ENCODE results near the gene CCDC127. TPM values are rescaled to one million over a fixed set of nuclear protein-coding genes. Genes with fewer than 3 reads are reported as not detected.

Gene CCDC127
- total and polyA plus RNA-seq, 2 donors (not counting 3 experiments of a cell fraction or from before 2014, with no cell fraction given), result 3.4 to 6.3 TPM

DNA sequence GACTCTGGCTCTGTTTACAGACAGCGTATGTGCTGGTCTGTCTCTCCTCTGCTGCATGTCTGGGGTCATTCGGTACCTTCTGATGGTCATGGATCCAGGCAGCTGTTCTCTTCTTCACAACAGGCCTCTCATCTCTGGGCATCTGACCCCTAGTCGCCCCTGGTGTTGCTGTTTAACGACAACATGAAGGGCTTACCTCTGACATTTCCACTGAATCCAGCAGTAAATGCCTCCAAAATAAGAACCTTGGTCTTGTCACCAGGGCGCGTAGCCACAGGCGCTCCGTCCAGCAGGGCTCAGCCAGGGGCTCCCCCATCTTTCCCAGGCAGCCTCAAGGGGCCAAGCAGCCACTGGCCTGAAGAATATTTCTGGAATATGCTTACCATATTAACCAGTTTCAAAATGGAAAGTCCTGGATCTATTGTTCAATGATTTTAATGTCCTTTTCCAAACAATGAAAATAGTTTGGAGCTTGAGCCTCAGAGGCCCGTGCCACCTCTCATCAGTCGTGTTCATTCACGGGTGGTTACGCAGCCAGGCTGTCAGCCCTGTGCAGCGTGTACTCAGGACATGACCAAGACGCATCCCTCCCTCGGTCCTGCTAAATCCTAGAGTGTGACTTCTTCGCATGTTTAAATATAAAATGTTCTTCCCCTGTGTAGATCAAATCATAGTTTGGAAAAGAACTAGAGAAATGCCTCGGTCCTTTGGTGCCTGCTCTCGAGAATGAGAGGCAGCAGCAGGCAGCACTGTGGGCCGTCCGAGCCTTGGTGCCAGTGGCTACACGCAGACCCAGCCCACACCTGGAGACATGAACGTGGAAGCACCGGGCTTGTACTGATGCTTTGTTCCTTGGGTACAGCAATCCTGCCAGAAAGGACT, 56.8 kb downstream of the CCDC127 start:
- no peaks in the 10 kb centered on the region for H3K79me2 ChIP-seq (ENCODE audit: control insufficient read depth, insufficient read depth, low read length)
- no TSS peak for BruUV-seq (replicated peaks)
- DNase-seq (ENCODE audit: low read depth, low spot score) (no peak), FAIRE-seq (no peak)
- no peak overlapping the region for H3K9ac ChIP-seq (replicated peaks; ENCODE audit: extremely low read depth, insufficient read depth, low read length)
- H3K36me3 ChIP-seq (ENCODE audit: control insufficient read depth in 2 of 2, extremely low read depth in 1 of 2, insufficient read depth in 2 of 2, low read length in 2 of 2), result no peaks in the 10 kb centered on the region
- dilution Hi-C loops (cut with MboI; ENCODE audit: extremely low pct_ligation_motif_present, low sequenced_read_pairs), result no loop called here
- H2AFZ ChIP-seq (ENCODE audit: low read depth, low read length), result no peak overlapping the region
- TF ChIP-seq POLR2AphosphoS5 (IDR thresholded peaks at IDR 0.05; ENCODE audit: insufficient read depth, low read depth, low read length), result no peak
- TF ChIP-seq FOS (IDR thresholded peaks at IDR 0.05; ENCODE audit: borderline replicate concordance, insufficient read depth, low read length), result no peak
- TF ChIP-seq JUN (IDR thresholded peaks at IDR 0.05; ENCODE audit: borderline replicate concordance, insufficient read depth, insufficient read length, low read depth), result no peak
- TF ChIP-seq, protein P1, sequence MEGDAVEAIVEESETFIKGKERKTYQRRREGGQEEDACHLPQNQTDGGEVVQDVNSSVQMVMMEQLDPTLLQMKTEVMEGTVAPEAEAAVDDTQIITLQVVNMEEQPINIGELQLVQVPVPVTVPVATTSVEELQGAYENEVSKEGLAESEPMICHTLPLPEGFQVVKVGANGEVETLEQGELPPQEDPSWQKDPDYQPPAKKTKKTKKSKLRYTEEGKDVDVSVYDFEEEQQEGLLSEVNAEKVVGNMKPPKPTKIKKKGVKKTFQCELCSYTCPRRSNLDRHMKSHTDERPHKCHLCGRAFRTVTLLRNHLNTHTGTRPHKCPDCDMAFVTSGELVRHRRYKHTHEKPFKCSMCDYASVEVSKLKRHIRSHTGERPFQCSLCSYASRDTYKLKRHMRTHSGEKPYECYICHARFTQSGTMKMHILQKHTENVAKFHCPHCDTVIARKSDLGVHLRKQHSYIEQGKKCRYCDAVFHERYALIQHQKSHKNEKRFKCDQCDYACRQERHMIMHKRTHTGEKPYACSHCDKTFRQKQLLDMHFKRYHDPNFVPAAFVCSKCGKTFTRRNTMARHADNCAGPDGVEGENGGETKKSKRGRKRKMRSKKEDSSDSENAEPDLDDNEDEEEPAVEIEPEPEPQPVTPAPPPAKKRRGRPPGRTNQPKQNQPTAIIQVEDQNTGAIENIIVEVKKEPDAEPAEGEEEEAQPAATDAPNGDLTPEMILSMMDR (IDR thresholded peaks at IDR 0.05; ENCODE audit: extremely low read depth in 1 of 2, insufficient read depth in 1 of 2, low read depth in 1 of 2, low read length in 2 of 2), result no peak
- TF ChIP-seq, protein P2, sequence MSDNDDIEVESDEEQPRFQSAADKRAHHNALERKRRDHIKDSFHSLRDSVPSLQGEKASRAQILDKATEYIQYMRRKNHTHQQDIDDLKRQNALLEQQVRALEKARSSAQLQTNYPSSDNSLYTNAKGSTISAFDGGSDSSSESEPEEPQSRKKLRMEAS (IDR thresholded peaks at IDR 0.05; ENCODE audit: insufficient read depth, insufficient read length), result no peak
- no peak for TF ChIP-seq EZH2 (IDR thresholded peaks at IDR 0.05; ENCODE audit: borderline replicate concordance, low read depth, low read length, severe bottlenecking)
- no peak for TF ChIP-seq POLR2A (IDR thresholded peaks at IDR 0.05; ENCODE audit: low read depth, low read length)
- TF ChIP-seq GATA2 (IDR thresholded peaks at IDR 0.05; ENCODE audit: insufficient read depth, insufficient read length, low read depth, low read length), result no peak
- no peak for TF ChIP-seq MYC (IDR thresholded peaks at IDR 0.05; ENCODE audit: low read depth, low read length)
- H4K20me1 ChIP-seq (replicated peaks; ENCODE audit: control insufficient read depth, extremely low read depth, insufficient read depth, low read length), result no peaks in the 10 kb centered on the region
- H3K9me1 ChIP-seq (replicated peaks; ENCODE audit: control insufficient read depth, extremely low read depth, insufficient read depth, low read length), result no peaks in the 10 kb centered on the region
- H3K27ac ChIP-seq (ENCODE audit: insufficient read depth, low read depth, low read length), result no peak overlapping the region
- H3K4me2 ChIP-seq (ENCODE audit: insufficient read depth, low read length), result no peak overlapping the region
- no peaks in the 10 kb centered on the region for H3K27me3 ChIP-seq (ENCODE audit: control insufficient read depth in 2 of 2, insufficient read depth in 2 of 2, low read length in 2 of 2)
- POLR2A ChIA-PET, result no interaction called here
- H3K9me3 ChIP-seq (replicated peaks; ENCODE audit: control insufficient read depth, insufficient read depth, low read length), result no peaks in the 10 kb centered on the region
- CTCF ChIA-PET, result no interaction called here
- no peaks in the 10 kb centered on the region for H3K4me1 ChIP-seq (ENCODE audit: control insufficient read depth, extremely low read depth, insufficient read depth, low read length)
- H3K4me3 ChIP-seq (replicated peaks in 1 of 3; ENCODE audit: insufficient read depth in 1 of 3, low read depth in 1 of 3, low read length in 3 of 3), result no peak overlapping the region
- intact Hi-C loops (cut with micrococcal nuclease), result no loop called here

Measured in endothelial cell of umbilical vein (primary cell).